ENCODE data around the gene MRPS14.

The MRPS14 gene

DNA sequence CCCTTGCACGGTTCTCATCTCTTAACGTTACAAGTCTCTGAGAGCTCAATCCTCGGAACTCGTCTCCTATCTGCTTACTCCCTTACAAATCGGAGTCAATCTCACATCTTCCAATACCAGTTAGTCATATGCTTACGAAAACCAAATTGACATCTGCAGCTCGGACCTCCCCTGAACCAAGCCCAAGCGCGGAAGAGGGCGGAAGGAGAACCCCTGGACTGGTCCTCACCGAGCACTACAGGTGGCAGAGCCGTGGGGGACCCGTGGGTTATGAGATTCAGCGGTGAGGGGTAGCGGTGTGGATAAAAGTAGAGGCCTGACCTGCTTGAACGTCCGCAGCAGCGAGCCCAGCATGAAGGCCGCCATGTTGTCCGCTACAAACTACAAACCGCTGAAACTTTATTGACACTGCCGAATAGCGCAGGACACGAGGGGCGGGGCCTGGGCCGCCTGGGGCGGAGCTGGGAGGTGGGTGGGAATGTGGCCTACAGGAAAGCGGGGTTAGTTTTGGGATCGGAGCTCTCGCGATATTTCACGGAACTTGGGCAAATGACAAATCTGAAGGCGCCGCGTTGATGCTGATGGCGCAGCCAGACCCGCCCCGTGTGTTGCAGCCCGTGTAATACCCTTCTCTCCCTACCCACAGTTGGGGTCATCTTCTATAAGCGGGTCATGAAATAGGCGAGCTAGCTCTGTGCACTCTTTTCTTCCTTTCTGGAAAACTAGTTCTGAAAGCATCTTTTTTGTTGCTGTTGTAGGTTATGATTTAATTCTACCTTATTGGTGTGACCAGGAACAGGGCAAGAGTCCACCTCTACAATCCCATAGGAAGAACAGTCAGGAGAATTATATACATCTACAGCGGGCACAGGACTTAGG is at the start of gene MRPS14:
MRPS14 (minus strand) TSS at position 383 of the 879 bp plus-strand sequence; CDS start at position 366, 17 bp downstream.
- peak; percentile 97 for DNase-seq
- peaks cover 8% of the 10 kb centered on the region for H3K36me3 Mint-ChIP-seq (ENCODE audit: low read depth)
- peak within 1 kb of the TSS; percentile 92 for H3K4me3 Mint-ChIP-seq

DNA sequence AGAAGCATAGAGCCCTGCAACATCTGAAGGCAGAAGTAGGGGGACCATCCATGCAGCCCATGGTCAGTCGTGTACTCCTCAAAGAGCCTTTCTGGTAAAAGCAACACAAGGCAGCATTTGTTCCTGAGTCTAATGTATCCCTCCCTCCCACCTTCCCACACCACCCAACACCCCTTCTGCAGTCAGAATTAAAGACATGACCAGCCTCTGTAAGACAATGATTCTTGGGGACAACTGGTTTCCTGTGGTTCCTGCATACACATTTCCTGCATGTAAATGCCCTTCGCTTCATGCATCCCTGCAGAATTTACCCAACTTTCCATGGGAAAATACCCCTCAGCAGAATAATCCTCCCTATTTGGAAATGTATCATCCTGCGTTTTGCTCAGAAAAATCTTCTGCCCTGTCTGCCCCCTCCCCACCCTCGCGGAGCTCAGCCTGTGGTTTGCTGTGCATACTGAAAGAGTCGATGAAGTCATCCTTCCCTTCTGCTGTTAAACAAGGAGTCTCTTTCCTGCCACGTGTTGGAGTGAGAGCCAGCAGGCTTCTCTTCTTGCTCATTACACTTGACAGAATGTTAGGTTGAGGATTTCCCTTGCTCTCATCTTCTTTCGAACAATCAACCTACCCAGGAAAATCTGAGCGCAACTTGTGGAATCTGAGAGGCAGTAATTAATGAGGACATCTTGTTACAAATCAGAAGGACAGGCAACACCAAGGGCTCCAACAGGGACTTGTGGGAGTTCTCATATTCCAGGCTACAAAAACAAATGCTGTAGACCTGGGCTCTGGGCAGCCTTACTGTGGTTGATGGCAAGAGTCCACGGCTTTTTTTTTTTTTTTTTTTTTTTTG is 49.1 kb upstream of the MRPS14 start:
- H3K36me3 Mint-ChIP-seq (ENCODE audit: low read depth), result no peaks in the 10 kb centered on the region
- H3K9me3 Mint-ChIP-seq, result no peaks in the 10 kb centered on the region
- TF ChIP-seq, protein P1, sequence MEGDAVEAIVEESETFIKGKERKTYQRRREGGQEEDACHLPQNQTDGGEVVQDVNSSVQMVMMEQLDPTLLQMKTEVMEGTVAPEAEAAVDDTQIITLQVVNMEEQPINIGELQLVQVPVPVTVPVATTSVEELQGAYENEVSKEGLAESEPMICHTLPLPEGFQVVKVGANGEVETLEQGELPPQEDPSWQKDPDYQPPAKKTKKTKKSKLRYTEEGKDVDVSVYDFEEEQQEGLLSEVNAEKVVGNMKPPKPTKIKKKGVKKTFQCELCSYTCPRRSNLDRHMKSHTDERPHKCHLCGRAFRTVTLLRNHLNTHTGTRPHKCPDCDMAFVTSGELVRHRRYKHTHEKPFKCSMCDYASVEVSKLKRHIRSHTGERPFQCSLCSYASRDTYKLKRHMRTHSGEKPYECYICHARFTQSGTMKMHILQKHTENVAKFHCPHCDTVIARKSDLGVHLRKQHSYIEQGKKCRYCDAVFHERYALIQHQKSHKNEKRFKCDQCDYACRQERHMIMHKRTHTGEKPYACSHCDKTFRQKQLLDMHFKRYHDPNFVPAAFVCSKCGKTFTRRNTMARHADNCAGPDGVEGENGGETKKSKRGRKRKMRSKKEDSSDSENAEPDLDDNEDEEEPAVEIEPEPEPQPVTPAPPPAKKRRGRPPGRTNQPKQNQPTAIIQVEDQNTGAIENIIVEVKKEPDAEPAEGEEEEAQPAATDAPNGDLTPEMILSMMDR (IDR thresholded peaks at IDR 0.05), result no peak
- peak overlapping the region; percentile 94 for H3K27ac Mint-ChIP-seq
- peak; percentile 11 for DNase-seq
- peaks cover 12% of the 10 kb centered on the region for H3K27me3 Mint-ChIP-seq (ENCODE audit: low read depth, poor library complexity)
- peaks cover 49% of the 10 kb centered on the region for H3K4me1 Mint-ChIP-seq
- H3K4me3 Mint-ChIP-seq, result peak overlapping the region; percentile 56

More for the DNA sequence above, at the start of gene MRPS14:
- H3K9me3 Mint-ChIP-seq, result peaks cover 9% of the 10 kb centered on the region
- TF ChIP-seq, protein P1 (IDR thresholded peaks at IDR 0.05), result no peak
- H3K4me1 Mint-ChIP-seq, result peaks cover 23% of the 10 kb centered on the region
- no peaks in the 10 kb centered on the region for H3K27me3 Mint-ChIP-seq (ENCODE audit: low read depth, poor library complexity)
- peak within 1 kb of the TSS; percentile 87 for H3K27ac Mint-ChIP-seq

DNA sequence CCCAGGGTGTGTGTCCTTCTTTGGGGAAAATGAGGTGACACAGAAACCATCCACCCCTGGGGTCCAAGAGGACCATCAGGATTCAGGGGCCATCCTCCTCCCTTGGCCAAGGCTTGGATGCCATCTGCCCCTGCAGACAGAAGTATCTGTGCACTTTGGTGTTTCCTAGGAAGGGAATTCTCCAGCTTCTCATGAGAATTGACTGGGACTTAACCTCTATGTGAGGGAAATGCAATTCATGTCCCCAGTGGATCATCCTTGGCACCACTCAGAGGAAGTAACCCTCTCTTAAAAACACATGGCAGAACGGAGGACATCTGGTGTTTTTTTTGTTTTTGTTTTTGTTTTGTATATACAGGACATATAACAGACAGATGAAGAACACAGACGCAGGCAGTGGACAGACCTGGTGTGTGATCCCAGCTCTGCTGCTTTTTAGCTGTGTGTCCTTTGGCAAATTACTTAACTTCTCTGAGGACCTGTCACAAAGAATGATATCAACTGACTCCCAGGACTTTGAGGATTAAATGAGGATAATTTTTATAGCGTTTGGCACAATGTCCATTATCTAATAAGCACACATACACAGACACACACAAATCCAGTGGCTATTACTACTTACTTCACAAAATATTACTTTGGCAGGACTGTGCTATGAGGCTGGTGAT is 48.2 kb upstream of the MRPS14 start:
- H3K9me3 Mint-ChIP-seq, result no peaks in the 10 kb centered on the region
- peak overlapping the region; percentile 45 for H3K27ac Mint-ChIP-seq
- peaks cover 54% of the 10 kb centered on the region for H3K4me1 Mint-ChIP-seq
- peak overlapping the region; percentile 15 for H3K4me3 Mint-ChIP-seq
- TF ChIP-seq, protein P1 (IDR thresholded peaks at IDR 0.05), result no peak
- H3K36me3 Mint-ChIP-seq (ENCODE audit: low read depth), result no peaks in the 10 kb centered on the region
- H3K27me3 Mint-ChIP-seq (ENCODE audit: low read depth, poor library complexity), result peaks cover 15% of the 10 kb centered on the region
- no peak for DNase-seq

DNA sequence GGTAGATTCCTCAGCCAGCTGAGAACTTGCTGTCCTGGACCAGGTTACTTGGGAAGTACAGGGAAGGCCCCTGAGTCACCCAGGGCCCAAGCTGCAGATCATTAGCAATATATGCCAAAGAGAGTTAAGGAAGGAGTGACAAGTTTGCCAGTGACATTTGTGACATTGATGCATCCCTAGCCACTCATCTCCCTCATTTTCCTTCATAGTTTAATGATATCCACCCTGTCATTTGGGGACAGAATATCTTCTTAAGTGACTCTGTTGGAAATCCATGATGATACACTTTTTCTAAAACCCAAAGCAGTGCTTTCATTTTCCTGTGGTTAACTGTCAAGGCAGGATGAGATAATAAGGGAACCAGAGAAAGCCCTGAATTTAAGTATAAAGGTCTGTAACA is 47.6 kb upstream of the MRPS14 start:
- Mint-ChIP-seq H3K9me3 (no peaks in the 10 kb centered on the region), H3K27me3 (ENCODE audit: low read depth, poor library complexity) (peaks cover 13% of the 10 kb centered on the region), H3K36me3 (ENCODE audit: low read depth) (no peaks in the 10 kb centered on the region), H3K4me3 (no peak overlapping the region), H3K27ac (no peak overlapping the region), H3K4me1 (peaks cover 49% of the 10 kb centered on the region)
- DNase-seq, result no peak
- TF ChIP-seq, protein P1 (IDR thresholded peaks at IDR 0.05), result no peak

DNA sequence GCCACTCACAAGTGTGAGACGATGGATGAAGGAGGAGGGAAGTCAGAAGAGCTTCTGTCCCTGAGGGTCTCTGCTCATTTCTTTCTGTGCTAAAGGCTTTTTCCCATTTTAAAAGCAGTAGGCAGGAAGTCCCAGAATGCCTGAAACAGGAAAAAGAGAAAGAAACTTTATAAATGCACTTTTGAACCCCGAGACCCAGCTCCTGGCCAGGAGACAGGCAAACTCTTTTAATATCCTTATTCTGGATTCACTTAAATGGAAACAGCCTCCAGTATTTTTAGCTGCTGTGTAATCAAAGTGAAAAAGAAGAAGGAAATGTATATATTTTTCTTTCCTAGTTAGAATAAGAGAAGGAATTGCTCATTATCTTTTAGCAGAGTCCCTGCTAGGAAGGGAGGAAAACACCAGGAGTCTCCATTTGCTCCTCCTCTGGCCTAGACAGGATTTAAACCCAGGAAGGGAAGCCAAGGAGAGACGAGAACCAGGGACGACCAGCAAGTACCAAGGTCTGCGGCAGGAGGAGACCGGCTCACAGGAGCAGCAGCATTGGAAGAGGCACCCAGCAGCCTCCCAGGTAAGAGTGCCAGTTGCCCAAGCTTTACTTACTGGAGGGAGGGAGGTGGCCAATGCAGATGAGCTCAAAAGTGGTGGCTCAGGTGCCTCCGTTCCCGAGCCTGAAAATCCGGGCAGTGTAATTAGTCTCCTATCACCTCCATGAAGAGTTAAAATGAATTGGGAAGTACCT is 44.3 kb upstream of the MRPS14 start, which contains the start of gene TNN:
TNN (plus strand) TSS at position 472 of the 745 bp plus-strand sequence. CDS start 9,586 bp downstream, outside the sequence.
- Mint-ChIP-seq H3K27ac (no peak within 1 kb of the TSS), H3K9me3 (no peaks in the 10 kb centered on the region), H3K4me1 (peaks cover 27% of the 10 kb centered on the region), H3K27me3 (ENCODE audit: low read depth, poor library complexity) (peaks cover 11% of the 10 kb centered on the region), H3K36me3 (ENCODE audit: low read depth) (no peaks in the 10 kb centered on the region), H3K4me3 (no peak within 1 kb of the TSS)
- DNase-seq, result no peak
- TF ChIP-seq, protein P1 (IDR thresholded peaks at IDR 0.05), result no peak

Data from nephron progenitor cell (in vitro differentiated cells).